Stimulated activated naive CD8-positive, alpha-beta T cell treated with anti-CD3 and anti-CD28 coated beads, Interleukin-15, amount 100 ng/mL, for 72 hours (primary cell): ENCODE measurements around the gene ATG4B.
A peak's percentile ranks its signal among the peaks of the same experiment; 100 is the strongest.

ENCODE experiments used
- ATAC-seq: fragments of 150-1000 bp; cut with Tn5 transposase; 2 replicates; pipeline ENCODE4 v1.10.0; 2021; ENCODE audit warnings: mild to moderate bottlenecking, moderate library complexity
- DNase-seq, 2 donors: peaks; one replicate each; pipeline ENCODE4 v3.0.0; 2021 to 2022
- H3K27ac Mint-ChIP-seq, 2 donors: one replicate each; pipeline ENCODE4 v1.8.0; 2022; ENCODE audit warnings: mild to moderate bottlenecking in 2 of 2, mixed read lengths in 2 of 2, moderate library complexity in 2 of 2
- H3K27me3 Mint-ChIP-seq: one replicate; pipeline ENCODE4 v1.8.0; 2022; ENCODE audit warnings: mixed read lengths
- H3K4me1 Mint-ChIP-seq: one replicate; pipeline ENCODE4 v1.8.0; 2022; ENCODE audit warnings: mild to moderate bottlenecking, mixed read lengths
- H3K4me3 Mint-ChIP-seq, 2 donors: one replicate each; pipeline ENCODE4 v1.8.0; 2022; ENCODE audit warnings: mild to moderate bottlenecking in 2 of 2, mixed read lengths in 2 of 2, moderate library complexity in 1 of 2
- H3K9me3 Mint-ChIP-seq, 2 donors: one replicate each; pipeline ENCODE4 v1.8.0; 2022; ENCODE audit warnings: mixed read lengths in 2 of 2

The ATG4B gene

GRCh38 chr2:241645056-241645914, 7.8 kb downstream of the ATG4B start:
- H3K4me3 Mint-ChIP-seq: no peak overlapping the region
- no peaks in the 10 kb centered on the region for H3K9me3 Mint-ChIP-seq
- H3K27ac Mint-ChIP-seq: peak overlapping the region in 1 of 2 donors; percentile 57
- no peaks in the 10 kb centered on the region for H3K27me3 Mint-ChIP-seq
- no peak for ATAC-seq
- DNase-seq: no peak
- peaks cover 57% of the 10 kb centered on the region for H3K4me1 Mint-ChIP-seq

GRCh38 chr2:241645915-241646645, 8.6 kb downstream of the ATG4B start:
- Mint-ChIP-seq H3K9me3 (no peaks in the 10 kb centered on the region), H3K4me1 (peaks cover 49% of the 10 kb centered on the region), H3K27me3 (no peaks in the 10 kb centered on the region), H3K27ac (peak overlapping the region; percentile 39 to 83), H3K4me3 (no peak overlapping the region)
- ATAC-seq (no peak), DNase-seq (no peak)

- Mint-ChIP-seq H3K4me3 (no peak overlapping the region), H3K9me3 (no peaks in the 10 kb centered on the region), H3K27ac (peak overlapping the region; percentile 19 to 33), H3K4me1 (peaks cover 33% of the 10 kb centered on the region), H3K27me3 (no peaks in the 10 kb centered on the region)
- DNase-seq (no peak), ATAC-seq (no peak)
Observed at GRCh38 chr2:241648453-241648852, 11.0 kb downstream of the ATG4B start.

GRCh38 chr2:241649404-241649803, 11.9 kb downstream of the ATG4B start:
- DNase-seq (no peak), ATAC-seq (no peak)
- Mint-ChIP-seq H3K27ac (peak overlapping the region in 1 of 2 donors; percentile 72), H3K9me3 (no peaks in the 10 kb centered on the region), H3K4me3 (no peak overlapping the region), H3K27me3 (no peaks in the 10 kb centered on the region), H3K4me1 (peaks cover 27% of the 10 kb centered on the region)

DNA sequence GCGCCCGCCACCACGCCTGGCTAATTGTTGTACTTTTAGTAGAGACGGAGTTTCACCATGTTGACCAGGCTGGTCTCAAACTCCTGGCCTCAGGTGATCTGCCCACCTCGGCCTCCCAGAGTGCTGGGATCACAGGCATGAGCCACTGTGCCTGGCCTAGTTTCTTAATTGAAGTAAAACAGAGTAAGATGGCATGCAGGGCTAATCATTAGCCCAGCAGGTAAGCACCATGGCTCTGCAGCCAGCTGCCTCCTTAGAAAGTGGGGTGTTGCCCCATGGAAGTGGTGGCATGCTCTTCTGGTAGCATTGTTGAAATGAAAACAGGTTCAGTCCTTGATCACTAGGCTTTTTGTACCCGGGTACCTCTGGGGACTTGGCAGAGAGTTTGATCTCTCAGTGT, 12.4 kb downstream of the ATG4B start:
- no peak overlapping the region for H3K4me3 Mint-ChIP-seq
- peaks cover 25% of the 10 kb centered on the region for H3K4me1 Mint-ChIP-seq
- H3K27me3 Mint-ChIP-seq: no peaks in the 10 kb centered on the region
- no peaks in the 10 kb centered on the region for H3K9me3 Mint-ChIP-seq
- peak overlapping the region in 1 of 2 donors; percentile 72 for H3K27ac Mint-ChIP-seq
- DNase-seq (no peak), ATAC-seq (no peak)

GRCh38 chr2:241652142-241652541, 14.6 kb downstream of the ATG4B start:
- Mint-ChIP-seq H3K4me1 (peaks cover 13% of the 10 kb centered on the region), H3K4me3 (no peak overlapping the region), H3K27ac (no peak overlapping the region)

GRCh38 chr2:241652722-241653121, 15.2 kb downstream of the ATG4B start:
- Mint-ChIP-seq H3K4me3 (no peak overlapping the region), H3K27me3 (no peaks in the 10 kb centered on the region), H3K4me1 (peaks cover 13% of the 10 kb centered on the region), H3K27ac (no peak overlapping the region), H3K9me3 (no peaks in the 10 kb centered on the region)
- DNase-seq (no peak), ATAC-seq (no peak)

More at GRCh38 chr2:241652142-241652541, 14.6 kb downstream of the ATG4B start:
- Mint-ChIP-seq H3K27me3 (no peaks in the 10 kb centered on the region), H3K9me3 (no peaks in the 10 kb centered on the region)
- ATAC-seq (no peak), DNase-seq (no peak)

GRCh38 chr2:241653210-241653750, 15.8 kb downstream of the ATG4B start:
- DNase-seq (no peak), ATAC-seq (no peak)
- Mint-ChIP-seq H3K4me3 (no peak overlapping the region), H3K27ac (no peak overlapping the region), H3K27me3 (no peaks in the 10 kb centered on the region), H3K9me3 (no peaks in the 10 kb centered on the region), H3K4me1 (peaks cover 10% of the 10 kb centered on the region)

DNA sequence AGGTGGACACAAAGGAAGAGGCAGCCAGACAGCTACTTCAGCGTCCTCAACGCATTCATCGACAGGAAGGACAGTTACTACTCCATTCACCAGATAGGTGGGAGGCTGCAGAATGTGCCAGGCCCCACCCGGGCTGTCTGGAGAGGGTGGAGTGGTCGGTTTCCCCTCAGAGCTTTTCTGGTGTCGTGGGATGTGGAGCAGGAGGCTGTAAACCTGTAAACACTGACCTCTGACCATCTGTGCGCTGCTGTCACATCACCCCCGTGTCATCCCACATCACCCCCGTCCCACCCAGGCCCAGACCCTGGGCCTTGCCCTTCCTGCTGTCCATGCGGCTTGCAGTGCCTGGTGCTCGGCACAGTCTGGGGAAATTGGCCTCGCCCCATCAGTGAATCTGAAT, 17.1 kb downstream of the ATG4B start:
- Mint-ChIP-seq H3K4me3 (no peak overlapping the region), H3K27ac (no peak overlapping the region), H3K27me3 (no peaks in the 10 kb centered on the region), H3K9me3 (no peaks in the 10 kb centered on the region), H3K4me1 (no peaks in the 10 kb centered on the region)
- DNase-seq (no peak), ATAC-seq (no peak)

DNA sequence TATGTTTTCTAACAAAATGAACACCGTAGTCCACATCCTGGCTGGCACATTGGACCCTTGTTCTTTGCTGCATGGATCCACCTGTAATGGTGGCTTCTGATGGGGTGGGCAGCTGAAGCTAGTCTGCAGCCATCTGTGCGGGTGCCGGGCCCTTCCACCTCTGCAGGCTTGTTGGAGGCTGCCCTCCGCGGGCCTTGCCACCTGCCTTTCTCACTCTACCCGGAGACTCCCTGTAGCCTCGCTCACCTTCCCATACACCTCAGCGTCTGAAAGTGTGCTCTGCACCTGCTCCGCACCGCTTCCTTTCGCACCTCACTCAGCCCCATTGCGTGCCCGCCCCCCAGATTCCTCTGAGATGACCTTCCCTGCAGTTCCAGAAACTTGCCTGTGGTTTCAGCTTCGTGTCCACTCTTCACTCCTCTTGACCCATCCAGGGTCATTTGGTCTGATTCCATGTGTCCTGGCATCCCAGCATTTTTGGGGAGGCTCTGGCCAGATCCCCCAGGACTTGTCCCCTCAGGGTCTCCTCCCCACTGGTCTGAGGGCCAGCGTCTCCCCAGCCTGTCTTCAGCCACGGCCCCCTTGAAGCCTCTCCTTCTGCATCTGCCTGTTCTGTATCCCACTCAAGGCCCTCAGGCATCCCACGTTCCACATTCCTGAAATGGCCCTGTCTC, 18.2 kb downstream of the ATG4B start:
- Mint-ChIP-seq H3K9me3 (no peaks in the 10 kb centered on the region), H3K27ac (no peak overlapping the region), H3K27me3 (no peaks in the 10 kb centered on the region), H3K4me1 (no peaks in the 10 kb centered on the region), H3K4me3 (no peak overlapping the region)
- DNase-seq: no peak
- no peak for ATAC-seq

DNA sequence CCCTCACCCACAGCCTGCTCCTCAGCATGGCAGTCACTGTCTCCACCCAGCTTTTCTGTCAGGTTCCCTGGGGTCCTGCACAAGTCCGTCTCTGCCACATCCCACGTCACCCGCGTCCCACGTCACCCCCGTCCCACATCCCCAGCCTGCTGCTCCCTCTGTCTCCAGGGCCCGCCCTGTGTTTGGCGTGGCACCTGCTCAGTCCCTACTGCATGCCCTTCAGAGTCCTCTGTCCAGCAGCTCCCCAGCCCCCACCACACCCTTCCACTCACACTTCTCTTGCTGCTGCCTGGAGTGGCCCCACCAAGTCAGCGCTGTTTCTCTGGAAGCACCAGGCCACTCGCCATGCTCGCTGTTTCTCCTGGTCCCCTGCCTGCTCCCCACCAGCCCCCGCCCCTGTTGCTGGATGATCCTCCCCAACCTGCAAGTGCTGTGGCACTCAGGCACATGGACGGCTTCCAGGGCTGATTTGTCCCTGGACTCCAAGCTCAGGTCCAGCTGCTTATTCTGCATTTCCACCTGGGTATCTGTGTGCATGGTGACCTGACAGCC, 18.8 kb downstream of the ATG4B start:
- no peaks in the 10 kb centered on the region for H3K4me1 Mint-ChIP-seq
- no peak for DNase-seq
- H3K4me3 Mint-ChIP-seq: no peak overlapping the region
- no peak overlapping the region for H3K27ac Mint-ChIP-seq
- ATAC-seq: no peak
- H3K27me3 Mint-ChIP-seq: no peaks in the 10 kb centered on the region
- H3K9me3 Mint-ChIP-seq: no peaks in the 10 kb centered on the region

GRCh38 chr2:241657786-241658254, 20.3 kb downstream of the ATG4B start:
- ATAC-seq (no peak), DNase-seq (no peak)
- no peak overlapping the region for H3K4me3 Mint-ChIP-seq
- no peaks in the 10 kb centered on the region for H3K27me3 Mint-ChIP-seq
- no peaks in the 10 kb centered on the region for H3K9me3 Mint-ChIP-seq
- no peaks in the 10 kb centered on the region for H3K4me1 Mint-ChIP-seq
- no peak overlapping the region for H3K27ac Mint-ChIP-seq

DNA sequence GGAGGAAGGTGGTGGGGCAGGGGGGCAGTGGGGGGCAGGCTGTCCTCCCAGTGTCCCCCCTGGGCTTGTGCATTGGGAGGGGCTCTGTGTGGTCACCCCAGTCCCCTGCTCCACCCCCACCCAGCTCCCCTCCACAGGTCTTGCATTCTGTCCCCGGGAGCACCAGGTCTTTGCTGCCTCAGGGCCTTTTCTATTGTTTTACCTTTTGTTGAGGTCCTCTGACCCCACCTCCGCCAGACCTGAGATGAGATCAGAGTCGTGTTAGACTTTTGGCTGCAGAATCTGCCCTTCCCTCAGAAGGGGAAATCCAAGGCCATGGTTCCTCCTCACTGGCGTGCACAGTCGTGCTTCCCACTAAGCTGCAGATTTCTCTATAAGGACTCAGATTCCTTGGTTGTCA, 20.8 kb downstream of the ATG4B start:
- Mint-ChIP-seq H3K27ac (peak overlapping the region in 1 of 2 donors; percentile 28), H3K9me3 (no peaks in the 10 kb centered on the region), H3K4me3 (no peak overlapping the region), H3K4me1 (no peaks in the 10 kb centered on the region), H3K27me3 (no peaks in the 10 kb centered on the region)
- ATAC-seq: no peak
- no peak for DNase-seq

- no peak for ATAC-seq
- H3K27me3 Mint-ChIP-seq: no peaks in the 10 kb centered on the region
- no peaks in the 10 kb centered on the region for H3K9me3 Mint-ChIP-seq
- H3K27ac Mint-ChIP-seq: no peak overlapping the region
- peaks cover under 1% of the 10 kb centered on the region for H3K4me1 Mint-ChIP-seq
- peak; percentile 19 to 33 for DNase-seq
- H3K4me3 Mint-ChIP-seq: no peak overlapping the region
Observed at GRCh38 chr2:241659150-241659739, 21.8 kb downstream of the ATG4B start.
